GM12878 (cell line): ENCODE measurements around the gene ACOT7. TPM values are rescaled to one million over a fixed set of nuclear protein-coding genes. Genes with fewer than 3 reads are reported as not detected.
A peak's percentile ranks its signal among the peaks of the same experiment; 100 is the strongest.
"Not testable (repeated sequence)": the region's sequence is repeated elsewhere in the genome, so short reads cannot be mapped to it uniquely, and the experiment has no call there.

ENCODE experiments used
- ATAC-seq: fragments of 200-7000 bp; cut with Tn5 transposase; 3 replicates; pipeline ENCODE4 v1.9.1; 2020; ENCODE audit warnings: mild to moderate bottlenecking, moderate library complexity
- BruUV-seq: library from RNA; stranded (reverse); fragments of 400-500 nt; replicated peaks from 2 replicates; lab custom pipeline; 2021; lab: Mats Ljungman, UMichigan
- CTCF ChIA-PET: fragments of 300-600 bp; sonication (Branson Sonifier 250); formaldehyde crosslinking; extraction: SDS; loops from one replicate; lab custom pipeline; 2021; ENCODE audit warnings: inconsistent platforms; lab: Yijun Ruan, JAX
- POLR2A ChIA-PET: fragments of 350-600 bp; formaldehyde crosslinking; extraction: SDS; loops from one replicate; lab custom pipeline; 2021; ENCODE audit warnings: inconsistent platforms; lab: Charles Lee
- RAD21 ChIA-PET: fragments of 300-600 bp; sonication (Branson Sonifier 250); formaldehyde crosslinking; loops from one replicate; lab custom pipeline; 2023; ENCODE audit warnings: antibody characterized with exemption; ENCODE audit not compliant: unreplicated experiment; lab: Charles Lee
- SMC1A ChIA-PET: fragments of 300-600 bp; sonication (Branson Sonifier 250); formaldehyde crosslinking; loops from one replicate; lab custom pipeline; 2023; ENCODE audit not compliant: unreplicated experiment, uncharacterized antibody; lab: Charles Lee
- DNase-seq: peaks from one replicate; pipeline ENCODE4 v3.0.0-alpha.2; 2011; ENCODE audit warnings: low read depth, low spot score
- FAIRE-seq: peaks from 3 replicates; lab custom pipeline; 2011; peaks lifted over from hg19 to GRCh38; lab: Jason Lieb, UNC
- H2AFZ ChIP-seq: 2 replicates; pipeline ENCODE4 v1.6.0; 2011; ENCODE audit warnings: low read depth, low read length, control low read depth; ENCODE audit not compliant: control insufficient read depth
- H3K27ac ChIP-seq: 2 replicates; pipeline ENCODE4 v1.5.1; 2011; ENCODE audit warnings: control low read depth; ENCODE audit not compliant: control insufficient read depth, insufficient read depth
- H3K27me3 ChIP-seq, 2 experiments: replicated peaks in 1 of 2; 2 replicates each; pipeline versions ENCODE4 v1.6.0 to v1.6.1; 2011; ENCODE audit warnings: low read length in 1 of 2; ENCODE audit not compliant: control insufficient read depth in 2 of 2, insufficient read depth in 2 of 2
- H3K36me3 ChIP-seq, 2 experiments: 2 replicates each; pipeline ENCODE4 v1.5.1; 2011; ENCODE audit warnings: low read length in 1 of 2; ENCODE audit not compliant: control insufficient read depth in 2 of 2, insufficient read depth in 2 of 2
- H3K4me1 ChIP-seq: 2 replicates; pipeline ENCODE4 v1.6.1; 2011; ENCODE audit warnings: mild to moderate bottlenecking, low read length, moderate library complexity, mixed read lengths; ENCODE audit not compliant: control insufficient read depth, insufficient read depth
- H3K4me2 ChIP-seq: 2 replicates; pipeline ENCODE4 v1.6.0; 2011; ENCODE audit warnings: control low read depth; ENCODE audit not compliant: control insufficient read depth, insufficient read depth
- H3K4me3 ChIP-seq: fragments of 200-600 bp; sonication (generic); 2 replicates; pipeline ENCODE4 v1.5.1; 2016
- H3K79me2 ChIP-seq: 2 replicates; pipeline ENCODE4 v1.6.0; 2011; ENCODE audit warnings: low read length; ENCODE audit not compliant: control insufficient read depth, insufficient read depth
- H3K9ac ChIP-seq: 2 replicates; pipeline ENCODE4 v1.8.0; 2011; ENCODE audit warnings: low read length, control low read depth, mixed read lengths; ENCODE audit not compliant: control insufficient read depth, insufficient read depth
- H3K9me3 ChIP-seq: replicated peaks from 3 replicates; pipeline ENCODE4 v1.5.1; 2011; ENCODE audit warnings: mild to moderate bottlenecking, low read length; ENCODE audit not compliant: control insufficient read depth, insufficient read depth
- H4K20me1 ChIP-seq: 2 replicates; pipeline ENCODE4 v1.6.0; 2011; ENCODE audit not compliant: control insufficient read depth, insufficient read depth
- RAD21 ChIP-seq: IDR thresholded peaks from 2 replicates; pipeline ENCODE4 v1.6.1; 2011; ENCODE audit warnings: mild to moderate bottlenecking, low read depth, low read length, moderate library complexity; ENCODE audit not compliant: insufficient read depth
- RFX5 ChIP-seq: IDR thresholded peaks from 2 replicates; pipeline ENCODE4 v1.6.1; 2011; ENCODE audit warnings: low read depth, low read length, improper control_type of control experiment
- SMC3 ChIP-seq: IDR thresholded peaks from 2 replicates; pipeline ENCODE4 v1.6.1; 2011; ENCODE audit warnings: low read length, improper control_type of control experiment, borderline replicate concordance
- WGBS: methylation state at CpG from one replicate; pipeline ENCODE4 v1.1.6; 2016; ENCODE audit warnings: low lambda C conversion rate; ENCODE audit not compliant: insufficient replicate concordance, insufficient coverage; ENCODE audit errors: missing lambda C conversion rate; 5-methylcytosine and 5-hydroxymethylcytosine counted together
- in situ Hi-C: fragments of 300-500 bp; cut with MboI; formaldehyde crosslinking; loops from 9 replicates; pipeline ENCODE4 v1.14.3; 2018; ENCODE audit warnings: mixed read lengths
- intact Hi-C: fragments of 100-400 bp; cut with micrococcal nuclease; formaldehyde crosslinking; loops from one replicate; pipeline ENCODE4 v1.14.2; 2022; ENCODE audit not compliant: unreplicated experiment
- polyA plus RNA-seq, 11 experiments: library from polyadenylated mRNA; depleted of rRNA in 4 of 11; unstranded in 6 of 11; stranded (reverse) in 5 of 11; fragments of >200 nt; fragmentation: Nextera tagmentation in 4 of 11; fragmentation: Illumina TruSeq in 1 of 11; extraction: Ambion mirVana in 4 of 11; extraction: Trizol in 1 of 11; gene quantifications; 1 replicate in 1 of 11; 2 replicates in 10 of 11; pipeline versions ENCODE4 v1.2.1 to v1.2.3, GENCODE V29; 2011 to 2016; ENCODE audit warnings: inconsistent platforms in 2 of 11, missing spikeins in 2 of 11, low read depth in 1 of 11
- total RNA-seq, 4 experiments: library from RNA; depleted of rRNA in 3 of 4; stranded (reverse); fragments of >200 nt in 3 of 4; fragmentation: Illumina TruSeq in 1 of 4; extraction: Trizol in 1 of 4; gene quantifications; 2 replicates each; pipeline versions ENCODE4 v1.2.1 to v1.2.3, GENCODE V29; 2013 to 2021
- TF ChIP-seq, protein P1 (sequence below), 3 experiments: IDR thresholded peaks in 2 of 3; conservative IDR thresholded peaks in 1 of 3; 2 replicates each; pipeline ENCODE4 v1.5.1; 2011; ENCODE audit warnings: low read depth in 3 of 3, low read length in 3 of 3, mild to moderate bottlenecking in 3 of 3, control low read depth in 2 of 3, moderate library complexity in 2 of 3, inconsistent platforms in 1 of 3, mixed read lengths in 1 of 3; ENCODE audit not compliant: control insufficient read depth in 2 of 3, insufficient read depth in 1 of 3; ENCODE audit errors: extremely low read depth in 1 of 3
- TF ChIP-seq, protein P2 (sequence below): fragments of 450-650 bp; IDR thresholded peaks from 2 replicates; pipeline ENCODE4 v1.6.1; 2017; ENCODE audit warnings: mild to moderate bottlenecking

ACOT7 gene
- total and polyA plus RNA-seq, 10 of the 15 experiments (the other 5 are each of a cell fraction or from before 2014, with no cell fraction given): 8.9 to 206 (median 61.2) TPM

DNA sequence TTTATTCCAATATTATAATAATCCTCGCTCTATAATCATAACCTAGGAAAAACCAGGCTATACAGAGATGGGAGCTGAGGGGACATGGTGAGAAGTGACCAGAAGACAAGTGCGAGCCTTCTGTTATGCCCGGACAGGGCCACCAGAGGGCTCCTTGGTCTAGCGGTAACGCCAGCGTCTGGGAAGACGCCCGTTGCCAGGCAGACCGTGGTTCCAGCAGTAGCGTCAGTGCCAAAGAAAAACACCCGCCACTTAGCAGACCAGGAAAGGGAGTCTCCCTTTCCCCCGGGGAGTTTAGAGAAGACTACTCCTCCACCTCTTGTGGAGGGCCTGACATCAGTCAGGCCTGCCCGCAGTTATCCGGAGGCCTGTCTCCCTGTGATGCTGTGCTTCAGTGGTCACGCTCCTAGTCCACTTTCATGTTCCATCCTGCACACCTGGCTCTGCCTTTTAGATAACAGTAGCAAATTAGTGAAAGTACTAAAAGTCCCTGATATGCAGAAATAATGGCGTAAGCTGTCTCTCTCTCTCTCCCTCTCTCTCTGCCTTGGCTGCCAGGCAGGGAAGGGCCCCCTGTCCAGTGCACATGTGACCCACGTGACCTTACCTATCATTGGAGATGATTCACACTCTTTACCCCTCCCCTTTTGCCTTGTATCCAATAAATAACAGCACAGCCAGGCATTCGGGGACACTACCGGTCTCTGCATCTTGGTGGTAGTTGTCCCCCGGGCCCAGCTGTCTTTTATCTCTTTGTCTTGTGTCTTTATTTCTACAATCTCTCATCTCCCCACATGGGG, 30.3 kb downstream of the ACOT7 start:
- in situ Hi-C loops, H3K9me3 ChIP-seq, POLR2A ChIA-PET, H3K4me3 ChIP-seq, ATAC-seq, H4K20me1 ChIP-seq, FAIRE-seq, H2AFZ ChIP-seq, BruUV-seq, H3K27me3 ChIP-seq, H3K36me3 ChIP-seq, H3K9ac ChIP-seq, DNase-seq, H3K27ac ChIP-seq: not testable (repeated sequence)
- TF ChIP-seq, protein P1, sequence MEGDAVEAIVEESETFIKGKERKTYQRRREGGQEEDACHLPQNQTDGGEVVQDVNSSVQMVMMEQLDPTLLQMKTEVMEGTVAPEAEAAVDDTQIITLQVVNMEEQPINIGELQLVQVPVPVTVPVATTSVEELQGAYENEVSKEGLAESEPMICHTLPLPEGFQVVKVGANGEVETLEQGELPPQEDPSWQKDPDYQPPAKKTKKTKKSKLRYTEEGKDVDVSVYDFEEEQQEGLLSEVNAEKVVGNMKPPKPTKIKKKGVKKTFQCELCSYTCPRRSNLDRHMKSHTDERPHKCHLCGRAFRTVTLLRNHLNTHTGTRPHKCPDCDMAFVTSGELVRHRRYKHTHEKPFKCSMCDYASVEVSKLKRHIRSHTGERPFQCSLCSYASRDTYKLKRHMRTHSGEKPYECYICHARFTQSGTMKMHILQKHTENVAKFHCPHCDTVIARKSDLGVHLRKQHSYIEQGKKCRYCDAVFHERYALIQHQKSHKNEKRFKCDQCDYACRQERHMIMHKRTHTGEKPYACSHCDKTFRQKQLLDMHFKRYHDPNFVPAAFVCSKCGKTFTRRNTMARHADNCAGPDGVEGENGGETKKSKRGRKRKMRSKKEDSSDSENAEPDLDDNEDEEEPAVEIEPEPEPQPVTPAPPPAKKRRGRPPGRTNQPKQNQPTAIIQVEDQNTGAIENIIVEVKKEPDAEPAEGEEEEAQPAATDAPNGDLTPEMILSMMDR (IDR thresholded peaks at IDR 0.05 in 2 of 3, conservative IDR thresholded peaks at IDR 0.05 in 1 of 3; ENCODE audit: control insufficient read depth in 2 of 3, extremely low read depth in 1 of 3, insufficient read depth in 1 of 3, low read depth in 3 of 3, low read length in 3 of 3): peak; percentile 19 to 44 (median 41); a peak in 5 of 6 replicates
- TF ChIP-seq, protein P2, sequence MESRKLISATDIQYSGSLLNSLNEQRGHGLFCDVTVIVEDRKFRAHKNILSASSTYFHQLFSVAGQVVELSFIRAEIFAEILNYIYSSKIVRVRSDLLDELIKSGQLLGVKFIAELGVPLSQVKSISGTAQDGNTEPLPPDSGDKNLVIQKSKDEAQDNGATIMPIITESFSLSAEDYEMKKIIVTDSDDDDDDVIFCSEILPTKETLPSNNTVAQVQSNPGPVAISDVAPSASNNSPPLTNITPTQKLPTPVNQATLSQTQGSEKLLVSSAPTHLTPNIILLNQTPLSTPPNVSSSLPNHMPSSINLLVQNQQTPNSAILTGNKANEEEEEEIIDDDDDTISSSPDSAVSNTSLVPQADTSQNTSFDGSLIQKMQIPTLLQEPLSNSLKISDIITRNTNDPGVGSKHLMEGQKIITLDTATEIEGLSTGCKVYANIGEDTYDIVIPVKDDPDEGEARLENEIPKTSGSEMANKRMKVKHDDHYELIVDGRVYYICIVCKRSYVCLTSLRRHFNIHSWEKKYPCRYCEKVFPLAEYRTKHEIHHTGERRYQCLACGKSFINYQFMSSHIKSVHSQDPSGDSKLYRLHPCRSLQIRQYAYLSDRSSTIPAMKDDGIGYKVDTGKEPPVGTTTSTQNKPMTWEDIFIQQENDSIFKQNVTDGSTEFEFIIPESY: peak; percentile 99
- TF ChIP-seq RAD21 (peak; percentile 38; the same call in 1 of the 2 replicates), SMC3 (peak; percentile 30; the same call in 1 of the 2 replicates), RFX5 (peak; percentile 65; the same call in 1 of the 2 replicates)
- Histone ChIP-seq H3K4me1 (peaks cover 23% of the 10 kb centered on the region), H3K4me2 (0 out of 2 replicates have a peak overlapping the region, but pooled peaks have one; percentile 24), H3K79me2 (peaks cover 21% of the 10 kb centered on the region)
- WGBS: 37% methylated on average over 20 of the region's 20 CpGs
- intact Hi-C loops: loop anchor here (1.0 kb wide), 1 partner anchor 41 kb away; no protein-coding TSS in a partner anchor
- RAD21 ChIA-PET: interaction anchor here (0.9 to 6.5 kb wide), 5 partner anchors 14 to 45 kb away, joined by 3 to 54 read pairs (median 6); partner anchors contain the start of gene ACOT7
- SMC1A ChIA-PET: interaction anchor here (1.0 to 3.1 kb wide), 11 partner anchors 14 to 126 kb away, joined by 3 to 17 read pairs (median 4); partner anchors contain the start of gene ACOT7
- CTCF ChIA-PET: interaction anchor here (0.9 to 15.2 kb wide), 8 partner anchors 9 to 117 kb away, joined by 3 to 276 read pairs (median 6); partner anchors contain the start of gene ACOT7
